K562 (cell line): Measurements from ENCODE around the gene HPCAL1. TPM values are rescaled to one million over a fixed set of nuclear protein-coding genes. Genes with fewer than 3 reads are reported as not detected.

Source experiments
- ATAC-seq: fragments of 200-7000 bp; cut with Tn5 transposase; 3 replicates; pipeline ENCODE4 v1.9.1; 2020; ENCODE audit warnings: moderate library complexity
- BruUV-seq: library from RNA; stranded (reverse); fragments of 400-500 nt; replicated peaks from 2 replicates; lab custom pipeline; 2021; lab: Mats Ljungman, UMichigan
- CTCF ChIA-PET: fragments of 300-600 bp; formaldehyde crosslinking; extraction: SDS; loops from one replicate; lab custom pipeline; 2021; ENCODE audit warnings: low intra/inter-chr PET ratio; lab: Yijun Ruan, JAX
- POLR2A ChIA-PET: fragments of 300-600, 350-650 bp; sonication (Branson Sonifier 250); formaldehyde crosslinking; extraction: SDS; loops from one replicate; lab custom pipeline; 2021; ENCODE audit warnings: antibody characterized with exemption, inconsistent platforms; lab: Yijun Ruan, JAX
- DNase-seq, 4 experiments: peaks; one replicate each; pipeline versions ENCODE4 v3.0.0 to v3.0.0-alpha.2; 2011 to 2018; ENCODE audit warnings: low spot score in 3 of 4, mixed read lengths in 3 of 4; ENCODE audit errors: extremely low read depth in 1 of 4
- FAIRE-seq: peaks from 2 replicates; lab custom pipeline; 2011; peaks lifted over from hg19 to GRCh38; lab: Jason Lieb, UNC
- H2AFZ ChIP-seq: 2 replicates; pipeline ENCODE4 v1.6.0; 2011; ENCODE audit warnings: low read depth, low read length, control low read depth, inconsistent platforms
- H3K27ac ChIP-seq: fragments of 200-600 bp; 3 replicates; pipeline ENCODE4 v1.8.0; 2011; ENCODE audit warnings: low read depth, mild to moderate bottlenecking, control low read depth, inconsistent platforms, low read length, moderate library complexity, mixed read lengths; ENCODE audit errors: extremely low read depth
- H3K27me3 ChIP-seq, 2 experiments: fragments of 300-600 bp in 1 of 2; 2 replicates in 1 of 2; 3 replicates in 1 of 2; pipeline versions ENCODE4 v1.6.0 to v1.8.0; 2011; ENCODE audit warnings: inconsistent platforms in 2 of 2, low read length in 2 of 2, mild to moderate bottlenecking in 1 of 2, mixed read lengths in 1 of 2, moderate library complexity in 1 of 2; ENCODE audit not compliant: control insufficient read depth in 2 of 2, insufficient read depth in 2 of 2
- H3K36me3 ChIP-seq: fragments of 300-600 bp; 3 replicates; pipeline ENCODE4 v1.8.0; 2011; ENCODE audit warnings: mild to moderate bottlenecking, low read length, inconsistent platforms; ENCODE audit not compliant: control insufficient read depth, insufficient read depth
- H3K4me1 ChIP-seq, 2 experiments: fragments of 200-600 bp in 1 of 2; replicated peaks in 1 of 2; 2 replicates in 1 of 2; 3 replicates in 1 of 2; pipeline versions ENCODE4 v1.5.1 to v1.8.0; 2011; ENCODE audit warnings: inconsistent platforms in 2 of 2, low read length in 2 of 2, mild to moderate bottlenecking in 1 of 2, mixed read lengths in 1 of 2, moderate library complexity in 1 of 2; ENCODE audit not compliant: control insufficient read depth in 2 of 2, insufficient read depth in 2 of 2
- H3K4me2 ChIP-seq: 2 replicates; pipeline ENCODE4 v1.6.1; 2011; ENCODE audit warnings: low read length, control low read depth, inconsistent platforms, mixed read lengths; ENCODE audit not compliant: insufficient read depth
- H3K4me3 ChIP-seq: fragments of 200-600 bp; sonication (generic), shearing (Covaris generic); 2 replicates; pipeline ENCODE4 v1.5.1; 2016; ENCODE audit warnings: control low read depth, inconsistent platforms
- H3K79me2 ChIP-seq: fragments of 200-600 bp; 3 replicates; pipeline ENCODE4 v1.8.0; 2011; ENCODE audit warnings: low read length, inconsistent platforms; ENCODE audit not compliant: control insufficient read depth, insufficient read depth
- H3K9ac ChIP-seq, 2 experiments: 2 replicates each; pipeline versions ENCODE4 v1.6.0 to v1.6.1; 2011; ENCODE audit warnings: low read depth in 2 of 2, low read length in 2 of 2, control low read depth in 1 of 2, inconsistent platforms in 1 of 2, mild to moderate bottlenecking in 1 of 2, mixed read lengths in 1 of 2; ENCODE audit not compliant: insufficient read depth in 1 of 2
- H3K9me1 ChIP-seq: one replicate; pipeline ENCODE4 v1.6.0; 2011; ENCODE audit warnings: inconsistent platforms, mild to moderate bottlenecking, low read length, moderate library complexity; ENCODE audit not compliant: control insufficient read depth, insufficient read depth
- H3K9me3 ChIP-seq: replicated peaks from 2 replicates; pipeline ENCODE4 v1.5.1; 2011; ENCODE audit warnings: low read depth, low read length, inconsistent platforms; ENCODE audit not compliant: control insufficient read depth, insufficient read depth
- H4K20me1 ChIP-seq: replicated peaks from 2 replicates; pipeline ENCODE4 v1.6.1; 2011; ENCODE audit warnings: low read length, inconsistent platforms, mixed read lengths; ENCODE audit not compliant: control insufficient read depth, insufficient read depth
- ETV6 ChIP-seq, 3 experiments: fragments of 150-350 bp in 1 of 3; sonication (generic) in 1 of 3; formaldehyde crosslinking in 1 of 3; IDR thresholded peaks; 2 replicates each; pipeline versions ENCODE4 v1.6.1 to v1.8.0; 2014 to 2022; ENCODE audit warnings: borderline replicate concordance in 2 of 3, low read depth in 2 of 3, antibody characterized with exemption in 1 of 3, low read length in 1 of 3, mild to moderate bottlenecking in 1 of 3, missing genetic modification reagents in 1 of 3
- HDAC1 ChIP-seq, 2 experiments: fragments of 450-650 bp; IDR thresholded peaks; 2 replicates each; pipeline ENCODE4 v1.6.1; 2016 to 2017; ENCODE audit warnings: inconsistent platforms in 1 of 2, mild to moderate bottlenecking in 1 of 2, moderate library complexity in 1 of 2
- KHSRP ChIP-seq: fragments of 450-650 bp; IDR thresholded peaks from 2 replicates; pipeline ENCODE4 v1.6.1; 2017
- NFE2L1 ChIP-seq: fragments of 450-650 bp; IDR thresholded peaks from 2 replicates; pipeline ENCODE4 v1.6.1; 2016; ENCODE audit warnings: missing genetic modification characterization, low read depth, mild to moderate bottlenecking, missing compliant biosample characterization, moderate library complexity, borderline replicate concordance
- PTBP1 ChIP-seq: fragments of 200-400 bp; formaldehyde crosslinking; IDR thresholded peaks from 2 replicates; pipeline ENCODE4 v1.6.1; 2017; ENCODE audit warnings: low read depth, low read length
- RBM22 ChIP-seq: fragments of 200-400 bp; formaldehyde crosslinking; IDR thresholded peaks from 2 replicates; pipeline ENCODE4 v1.6.1; 2018; ENCODE audit warnings: low read length, low read depth; ENCODE audit not compliant: poor library complexity, severe bottlenecking
- SAFB ChIP-seq: fragments of 200-400 bp; formaldehyde crosslinking; IDR thresholded peaks from 2 replicates; pipeline ENCODE4 v1.6.1; 2017; ENCODE audit warnings: low read depth, low read length, borderline replicate concordance
- SMAD1 ChIP-seq: fragments of 150-350 bp; IDR thresholded peaks from 2 replicates; pipeline ENCODE4 v1.6.1; 2014; ENCODE audit warnings: low read length, low read depth; ENCODE audit not compliant: partially characterized antibody
- SRSF1 ChIP-seq: fragments of 200-400 bp; formaldehyde crosslinking; IDR thresholded peaks from 2 replicates; pipeline ENCODE4 v1.6.1; 2017; ENCODE audit warnings: mild to moderate bottlenecking, low read depth, low read length, moderate library complexity
- ZC3H11A ChIP-seq: IDR thresholded peaks from 2 replicates; pipeline ENCODE4 v1.6.1; 2012; ENCODE audit warnings: low read depth, low read length, improper control_type of control experiment
- ZNF239 ChIP-seq: fragments of 250-450 bp; sonication (Bioruptor Pico); IDR thresholded peaks from 2 replicates; pipeline ENCODE4 v1.4.0; 2020; ENCODE audit warnings: mild to moderate bottlenecking
- ZNF253 ChIP-seq: fragments of 250-450 bp; sonication (Bioruptor Pico); conservative IDR thresholded peaks from 2 replicates; pipeline ENCODE4 v1.6.1; 2021; ENCODE audit warnings: mild to moderate bottlenecking
- ZNF263 ChIP-seq: sonication (generic); formaldehyde crosslinking; IDR thresholded peaks from 2 replicates; pipeline ENCODE4 v1.8.0; 2022; ENCODE audit warnings: mild to moderate bottlenecking, missing genetic modification reagents, borderline replicate concordance
- ZNF347 ChIP-seq: fragments of 450-650 bp; formaldehyde crosslinking; IDR thresholded peaks from 2 replicates; pipeline ENCODE4 v1.4.0; 2020; ENCODE audit warnings: low read depth, mild to moderate bottlenecking, moderate library complexity
- ZNF589 ChIP-seq: fragments of 200-800 bp; sonication (Bioruptor generic); IDR thresholded peaks from 2 replicates; pipeline ENCODE4 v1.6.1; 2016; ENCODE audit warnings: low read depth, missing genetic modification characterization, missing compliant biosample characterization
- WGBS: fragments of 100-300 bp; shearing (Covaris generic); methylation state at CpG from one replicate; pipeline ENCODE4 v1.1.6; 2016; ENCODE audit warnings: low coverage, mixed read lengths; ENCODE audit not compliant: insufficient coverage; ENCODE audit errors: missing lambda C conversion rate; 5-methylcytosine and 5-hydroxymethylcytosine counted together
- in situ Hi-C: fragments of 300-500 bp; cut with MboI; formaldehyde crosslinking; loops from 4 replicates; pipeline ENCODE4 v1.15.0; 2018; ENCODE audit warnings: inconsistent platforms, mixed read lengths
- intact Hi-C: fragments of 100-400 bp; cut with micrococcal nuclease; formaldehyde crosslinking; loops from 2 replicates; pipeline ENCODE4 v1.14.2; 2022
- polyA plus RNA-seq, 8 experiments: library from polyadenylated mRNA; depleted of rRNA in 4 of 8; stranded (reverse) in 5 of 8; unstranded in 3 of 8; fragments of >200 nt; fragmentation: Nextera tagmentation in 2 of 8; fragmentation: Illumina TruSeq in 1 of 8; extraction: Ambion mirVana in 2 of 8; extraction: Trizol in 1 of 8; gene quantifications; 2 replicates each; pipeline versions ENCODE4 v1.2.1 to v1.2.3, GENCODE V29; 2011 to 2014; ENCODE audit warnings: inconsistent platforms in 1 of 8, missing spikeins in 1 of 8
- total RNA-seq, 7 experiments: library from RNA; depleted of rRNA in 6 of 7; stranded (reverse); fragments of >200 nt in 6 of 7; fragmentation: Illumina TruSeq in 2 of 7; extraction: Trizol in 2 of 7; gene quantifications; 2 replicates each; pipeline versions ENCODE4 v1.2.1 to v1.2.3, GENCODE V29; 2011 to 2021; ENCODE audit warnings: low replicate concordance in 1 of 7
- TF ChIP-seq, protein P1 (sequence below): fragments of 450-650 bp; IDR thresholded peaks from 2 replicates; pipeline ENCODE4 v1.6.1; 2017; ENCODE audit warnings: antibody characterized with exemption, mild to moderate bottlenecking

HPCAL1 gene
- total and polyA plus RNA-seq, 9 of the 15 experiments (the other 6 are each of a cell fraction or from before 2014, with no cell fraction given), result 2.7 to 65.5 (median 23.9) TPM

- TF ChIP-seq SAFB (no peak), NFE2L1 (tag) (no peak), RBM22 (peak; percentile 88), SMAD1 (no peak), KHSRP (no peak), ETV6 (IDR thresholded peaks at IDR 0.05; ENCODE audit: borderline replicate concordance in 1 of 2, low read depth in 2 of 2, low read length in 1 of 2) (no peak), ETV6 (CRISPR knock-in tag; IDR thresholded peaks at IDR 0.05; ENCODE audit: borderline replicate concordance) (no peak), SRSF1 (no peak)
Measured at GRCh38 chr2:10438688-10439087, 136.0 kb downstream of the HPCAL1 start (continued).

DNA sequence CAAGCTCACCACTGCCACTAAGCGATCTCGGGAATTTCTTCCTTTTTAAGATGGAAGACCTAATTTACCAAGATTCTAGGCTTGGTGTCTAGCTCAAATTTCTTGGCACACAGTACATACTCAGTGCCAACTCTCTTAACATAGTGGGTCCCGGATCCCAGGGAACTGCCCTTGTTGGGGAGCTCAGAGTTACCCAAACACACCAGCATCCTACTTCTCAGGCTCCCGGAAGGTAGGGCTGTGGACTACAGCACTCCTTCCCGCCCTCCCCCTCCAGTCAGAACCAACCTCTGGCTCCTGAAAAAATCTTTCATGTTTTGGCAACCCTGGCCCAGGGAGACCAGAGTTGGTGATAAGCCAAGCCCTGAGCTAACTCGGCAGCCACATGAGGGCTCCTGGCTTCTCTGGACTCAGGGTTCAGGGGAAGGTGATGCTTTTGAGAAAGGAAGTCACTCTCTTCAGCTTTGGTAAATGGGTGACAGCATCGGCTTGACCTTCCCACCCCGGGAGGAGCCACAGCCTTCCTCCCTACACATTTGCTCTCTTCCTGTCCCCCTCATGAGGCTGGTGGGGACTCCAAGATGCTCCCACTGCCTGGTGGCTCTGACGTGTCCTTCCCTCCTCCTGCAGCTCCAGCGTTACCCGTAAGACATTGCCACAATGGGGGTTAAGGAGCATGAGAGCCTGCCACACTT, 136.6 kb downstream of the HPCAL1 start:
- no peaks in the 10 kb centered on the region for H3K27me3 ChIP-seq
- peak in 1 of 4 experiments; percentile 45 for DNase-seq
- CTCF ChIA-PET, result no interaction called here
- H2AFZ ChIP-seq, result no peak overlapping the region
- H3K36me3 ChIP-seq, result peaks cover 57% of the 10 kb centered on the region
- in situ Hi-C loops (loop anchor here (5.0 to 10.0 kb wide), 2 partner anchors 317 to 645 kb away; partner anchors contain the start of gene RRM2), intact Hi-C loops (loop anchor here (2.0 to 10.0 kb wide), 3 partner anchors 217 to 635 kb away; no protein-coding TSS in a partner anchor)
- no peak overlapping the region for H3K4me3 ChIP-seq
- peak overlapping the region; percentile 10; the same call in 1 of the 3 replicates for H3K27ac ChIP-seq
- peak; percentile 54 for FAIRE-seq
- WGBS, result 60% methylated on average over 11 of the region's 11 CpGs
- no peaks in the 10 kb centered on the region for H3K9me1 ChIP-seq
- POLR2A ChIA-PET, result interaction anchor here (0.5 to 3.8 kb wide), 18 partner anchors 8 to 808 kb away, joined by 3 to 41 read pairs (median 3); partner anchors contain the start of genes ODC1 and YWHAQ
- no TSS peak for BruUV-seq
- H3K9me3 ChIP-seq, result no peaks in the 10 kb centered on the region
- H3K4me2 ChIP-seq, result no peak overlapping the region
- no peak overlapping the region for H3K9ac ChIP-seq
- peaks cover 19% of the 10 kb centered on the region for H4K20me1 ChIP-seq
- ATAC-seq, result peak; percentile 45
- peaks cover 8 to 25% of the 10 kb centered on the region in 2 experiments; a peak in 4 of 5 replicates for H3K4me1 ChIP-seq
- peaks cover 15% of the 10 kb centered on the region for H3K79me2 ChIP-seq
- TF ChIP-seq HDAC1 (IDR thresholded peaks at IDR 0.05) (no peak), ZNF347 (CRISPR knock-in tag) (no peak), ZNF253 (CRISPR knock-in tag) (no peak), ZNF239 (CRISPR knock-in tag) (no peak), ZC3H11A (no peak), PTBP1 (0 out of 2 replicates have a peak, but pooled peaks have one; percentile 31), ZNF589 (no peak), ZNF263 (CRISPR knock-in tag) (peak; percentile 88)
- TF ChIP-seq, protein P1, sequence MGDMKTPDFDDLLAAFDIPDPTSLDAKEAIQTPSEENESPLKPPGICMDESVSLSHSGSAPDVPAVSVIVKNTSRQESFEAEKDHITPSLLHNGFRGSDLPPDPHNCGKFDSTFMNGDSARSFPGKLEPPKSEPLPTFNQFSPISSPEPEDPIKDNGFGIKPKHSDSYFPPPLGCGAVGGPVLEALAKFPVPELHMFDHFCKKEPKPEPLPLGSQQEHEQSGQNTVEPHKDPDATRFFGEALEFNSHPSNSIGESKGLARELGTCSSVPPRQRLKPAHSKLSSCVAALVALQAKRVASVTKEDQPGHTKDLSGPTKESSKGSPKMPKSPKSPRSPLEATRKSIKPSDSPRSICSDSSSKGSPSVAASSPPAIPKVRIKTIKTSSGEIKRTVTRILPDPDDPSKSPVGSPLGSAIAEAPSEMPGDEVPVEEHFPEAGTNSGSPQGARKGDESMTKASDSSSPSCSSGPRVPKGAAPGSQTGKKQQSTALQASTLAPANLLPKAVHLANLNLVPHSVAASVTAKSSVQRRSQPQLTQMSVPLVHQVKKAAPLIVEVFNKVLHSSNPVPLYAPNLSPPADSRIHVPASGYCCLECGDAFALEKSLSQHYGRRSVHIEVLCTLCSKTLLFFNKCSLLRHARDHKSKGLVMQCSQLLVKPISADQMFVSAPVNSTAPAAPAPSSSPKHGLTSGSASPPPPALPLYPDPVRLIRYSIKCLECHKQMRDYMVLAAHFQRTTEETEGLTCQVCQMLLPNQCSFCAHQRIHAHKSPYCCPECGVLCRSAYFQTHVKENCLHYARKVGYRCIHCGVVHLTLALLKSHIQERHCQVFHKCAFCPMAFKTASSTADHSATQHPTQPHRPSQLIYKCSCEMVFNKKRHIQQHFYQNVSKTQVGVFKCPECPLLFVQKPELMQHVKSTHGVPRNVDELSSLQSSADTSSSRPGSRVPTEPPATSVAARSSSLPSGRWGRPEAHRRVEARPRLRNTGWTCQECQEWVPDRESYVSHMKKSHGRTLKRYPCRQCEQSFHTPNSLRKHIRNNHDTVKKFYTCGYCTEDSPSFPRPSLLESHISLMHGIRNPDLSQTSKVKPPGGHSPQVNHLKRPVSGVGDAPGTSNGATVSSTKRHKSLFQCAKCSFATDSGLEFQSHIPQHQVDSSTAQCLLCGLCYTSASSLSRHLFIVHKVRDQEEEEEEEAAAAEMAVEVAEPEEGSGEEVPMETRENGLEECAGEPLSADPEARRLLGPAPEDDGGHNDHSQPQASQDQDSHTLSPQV, result no peak
